MM.1S (cell line): ENCODE results near the gene SCN4A.
A peak's percentile ranks its signal among the peaks of the same experiment; 100 is the strongest.

Source experiments
- DNase-seq: peaks from one replicate; pipeline ENCODE4 v3.0.0-alpha.2; 2015
- H2AFZ ChIP-seq: fragments of 300-600 bp; sonication (generic); 2 replicates; pipeline ENCODE4 v1.6.0; 2016; ENCODE audit warnings: antibody characterized with exemption, low read length
- H3F3A ChIP-seq: fragments of 300-600 bp; sonication (generic); 2 replicates; pipeline ENCODE4 v1.6.1; 2016; ENCODE audit warnings: mild to moderate bottlenecking, antibody characterized with exemption, low read length, moderate library complexity, mixed read lengths; ENCODE audit not compliant: insufficient read depth
- H3K27ac ChIP-seq: fragments of 300-600 bp; sonication (generic); 2 replicates; pipeline ENCODE4 v1.5.1; 2016; ENCODE audit warnings: mild to moderate bottlenecking, low read length
- H3K27me3 ChIP-seq: fragments of 300-600 bp; sonication (generic); replicated peaks from 2 replicates; pipeline ENCODE4 v1.6.0; 2016; ENCODE audit warnings: low read length; ENCODE audit not compliant: insufficient read depth
- H3K36me3 ChIP-seq: fragments of 300-600 bp; sonication (generic); replicated peaks from 2 replicates; pipeline ENCODE4 v1.6.1; 2016; ENCODE audit warnings: mild to moderate bottlenecking, low read length, mixed read lengths; ENCODE audit not compliant: insufficient read depth
- H3K4me1 ChIP-seq: fragments of 300-600 bp; sonication (generic); 2 replicates; pipeline ENCODE4 v1.6.1; 2016; ENCODE audit warnings: low read length, mixed read lengths
- H3K4me2 ChIP-seq: fragments of 300-600 bp; sonication (generic); 2 replicates; pipeline ENCODE4 v1.6.0; 2016; ENCODE audit warnings: low read depth, low read length
- H3K4me3 ChIP-seq: fragments of 300-600 bp; sonication (generic); 2 replicates; pipeline ENCODE4 v1.5.1; 2016; ENCODE audit warnings: low read length, mixed read lengths
- H3K79me2 ChIP-seq: fragments of 300-600 bp; sonication (generic); 2 replicates; pipeline ENCODE4 v1.6.1; 2016; ENCODE audit warnings: mixed run types, low read length, mixed read lengths
- H3K9ac ChIP-seq: fragments of 300-600 bp; sonication (generic); 2 replicates; pipeline ENCODE4 v1.6.1; 2016; ENCODE audit warnings: low read length, mixed read lengths
- H3K9me2 ChIP-seq: fragments of 300-600 bp; sonication (generic); replicated peaks from 2 replicates; pipeline ENCODE4 v1.6.1; 2016; ENCODE audit warnings: mild to moderate bottlenecking, low read length, mixed read lengths; ENCODE audit not compliant: insufficient read depth
- H3K9me3 ChIP-seq: fragments of 300-600 bp; sonication (generic); replicated peaks from 2 replicates; pipeline ENCODE4 v1.6.1; 2016; ENCODE audit warnings: mild to moderate bottlenecking, low read length, mixed read lengths; ENCODE audit not compliant: insufficient read depth
- H4K20me1 ChIP-seq: fragments of 300-600 bp; sonication (generic); 2 replicates; pipeline ENCODE4 v1.6.1; 2016; ENCODE audit warnings: mild to moderate bottlenecking, low read length, moderate library complexity, mixed read lengths; ENCODE audit not compliant: insufficient read depth
- CTCF ChIP-seq: fragments of 300-600 bp; sonication (generic); IDR thresholded peaks from 2 replicates; pipeline ENCODE4 v1.5.1; 2016; ENCODE audit warnings: antibody characterized with exemption, low read length, mixed read lengths
- EZH2 ChIP-seq: fragments of 300-600 bp; sonication (generic); optimal IDR thresholded peaks from 2 replicates; pipeline ENCODE3; 2017; ENCODE audit warnings: low read depth, mild to moderate bottlenecking, antibody characterized with exemption, low read length, mixed read lengths
- EZH2phosphoT487 ChIP-seq: fragments of 300-600 bp; sonication (generic); IDR thresholded peaks from 2 replicates; pipeline ENCODE4 v1.6.1; 2018; ENCODE audit warnings: antibody characterized with exemption, low read length

The SCN4A gene

DNA sequence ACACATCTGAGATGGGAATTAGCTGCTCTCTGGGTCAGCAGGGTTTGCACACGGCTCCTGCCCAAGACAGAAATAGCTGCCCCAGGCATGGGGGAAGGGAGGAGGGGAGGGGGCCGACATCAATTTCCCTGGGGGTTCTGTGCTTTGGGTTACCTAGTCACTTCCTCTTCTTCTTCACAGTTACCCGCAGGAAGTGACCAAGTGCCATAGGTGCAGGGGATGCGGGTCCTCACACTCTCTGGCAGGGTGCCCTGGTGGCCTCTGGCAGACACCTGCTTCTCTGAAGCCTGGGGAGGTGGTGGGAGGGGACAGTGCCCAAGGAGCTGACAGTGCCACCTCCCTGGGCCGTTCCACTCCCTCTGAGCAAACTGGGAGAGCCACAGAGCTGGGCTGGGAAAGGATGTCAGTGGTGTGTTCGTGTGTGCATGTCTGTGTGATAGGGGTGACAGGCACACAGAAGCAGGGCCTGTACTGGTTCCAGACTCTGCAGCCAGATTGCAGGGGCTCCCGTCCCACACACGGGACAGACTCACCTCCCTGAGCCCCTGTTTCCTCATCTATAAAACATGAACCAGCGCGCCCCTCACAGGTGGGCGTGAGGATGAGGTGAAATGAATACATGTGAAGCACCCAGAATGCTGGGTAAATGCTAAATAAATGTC is 18.2 kb downstream of the SCN4A start:
- H3K4me3 ChIP-seq, result no peak overlapping the region
- TF ChIP-seq CTCF (no peak), EZH2 (no peak), EZH2phosphoT487 (no peak)
- H3K27ac ChIP-seq, result no peak overlapping the region
- no peaks in the 10 kb centered on the region for H3F3A ChIP-seq
- H3K4me1 ChIP-seq, result peaks cover 5% of the 10 kb centered on the region
- no peak overlapping the region for H3K9ac ChIP-seq
- no peaks in the 10 kb centered on the region for H3K79me2 ChIP-seq
- no peaks in the 10 kb centered on the region for H3K36me3 ChIP-seq
- H3K27me3 ChIP-seq, result no peaks in the 10 kb centered on the region; the same call in 1 of the 2 replicates
- DNase-seq, result peak; percentile 36
- H2AFZ ChIP-seq, result 0 out of 2 replicates have a peak overlapping the region, but pooled peaks have one; percentile 40
- H3K9me2 ChIP-seq, result no peaks in the 10 kb centered on the region
- H3K9me3 ChIP-seq, result no peaks in the 10 kb centered on the region
- H3K4me2 ChIP-seq, result no peak overlapping the region
- no peaks in the 10 kb centered on the region for H4K20me1 ChIP-seq

- Histone ChIP-seq H3K36me3 (no peaks in the 10 kb centered on the region), H3K27ac (no peak overlapping the region), H3K4me2 (no peak overlapping the region), H2AFZ (no peak overlapping the region), H3K9me3 (no peaks in the 10 kb centered on the region), H3K4me1 (peaks cover 7% of the 10 kb centered on the region), H3K9me2 (no peaks in the 10 kb centered on the region), H3K79me2 (no peaks in the 10 kb centered on the region), H4K20me1 (no peaks in the 10 kb centered on the region), H3K4me3 (no peak overlapping the region), H3F3A (no peaks in the 10 kb centered on the region), H3K9ac (no peak overlapping the region), H3K27me3 (no peaks in the 10 kb centered on the region; the same call in 1 of the 2 replicates)
- TF ChIP-seq CTCF (peak; percentile 82), EZH2phosphoT487 (no peak), EZH2 (no peak)
- peak; percentile 74 for DNase-seq
Measured at GRCh38 chr17:63950940-63951907, 21.5 kb downstream of the SCN4A start.

- DNase-seq, result no peak
- H3K27me3 ChIP-seq, result no peaks in the 10 kb centered on the region; the same call in 1 of the 2 replicates
- no peak overlapping the region for H3K4me2 ChIP-seq
- no peaks in the 10 kb centered on the region for H3K9me2 ChIP-seq
- peaks cover 7% of the 10 kb centered on the region for H3K4me1 ChIP-seq
- H3K27ac ChIP-seq, result no peak overlapping the region
- H3K9me3 ChIP-seq, result no peaks in the 10 kb centered on the region
- H4K20me1 ChIP-seq, result no peaks in the 10 kb centered on the region
- H3F3A ChIP-seq, result no peaks in the 10 kb centered on the region
- H3K9ac ChIP-seq, result no peak overlapping the region
- TF ChIP-seq EZH2 (no peak), CTCF (no peak), EZH2phosphoT487 (no peak)
- no peak overlapping the region for H3K4me3 ChIP-seq
- H3K36me3 ChIP-seq, result no peaks in the 10 kb centered on the region
- no peaks in the 10 kb centered on the region for H3K79me2 ChIP-seq
- H2AFZ ChIP-seq, result no peak overlapping the region
Measured at GRCh38 chr17:63949576-63950250, 23.0 kb downstream of the SCN4A start.
